IPS-NIHi7 (cell line): ENCODE data around the gene CYP21A2.
A peak's percentile ranks its signal among the peaks of the same experiment; 100 is the strongest.
"Not testable (repeated sequence)": the region's sequence is repeated elsewhere in the genome, so short reads cannot be mapped to it uniquely, and the experiment has no call there.

Experiments
- DNase-seq: peaks from one replicate; pipeline ENCODE4 v3.0.0; 2012; ENCODE audit warnings: mixed read lengths; ENCODE audit errors: extremely low spot score

Gene CYP21A2

DNA sequence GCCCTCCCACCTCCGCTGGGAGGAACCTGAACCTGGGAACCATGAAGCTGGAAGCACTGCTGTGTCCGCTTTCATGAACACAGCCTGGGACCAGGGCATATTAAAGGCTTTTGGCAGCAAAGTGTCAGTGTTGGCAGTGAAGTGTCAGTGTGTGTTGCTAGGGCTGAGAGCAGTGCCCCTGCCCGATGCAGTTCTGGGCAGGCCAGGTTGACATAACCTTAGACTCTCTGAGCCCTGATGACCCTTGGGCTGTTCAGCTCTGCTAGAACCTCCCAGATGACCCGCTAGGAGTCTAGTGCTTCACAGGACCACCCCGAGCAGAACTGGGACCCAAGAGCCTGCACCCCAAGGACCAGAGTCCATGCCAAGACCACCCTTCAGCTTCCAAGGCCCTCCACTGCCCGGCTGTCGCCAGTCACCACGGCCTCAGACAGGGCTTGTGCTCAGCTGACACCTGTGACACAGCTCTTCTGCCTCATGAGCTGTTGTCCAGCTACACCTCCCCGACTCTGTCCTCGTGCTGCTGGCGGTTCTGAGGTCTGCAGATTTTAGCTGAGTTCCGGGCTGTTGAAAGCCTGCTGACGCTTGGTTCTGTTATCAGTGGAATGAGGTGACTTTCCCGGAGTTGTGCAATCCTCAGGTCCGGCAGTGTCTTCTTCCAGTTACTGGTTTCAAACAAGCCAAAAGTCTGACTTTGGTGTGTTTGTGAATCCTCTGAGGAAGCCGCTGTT is 2.8 kb upstream of the CYP21A2 start:
- DNase-seq: not testable (repeated sequence)

DNA sequence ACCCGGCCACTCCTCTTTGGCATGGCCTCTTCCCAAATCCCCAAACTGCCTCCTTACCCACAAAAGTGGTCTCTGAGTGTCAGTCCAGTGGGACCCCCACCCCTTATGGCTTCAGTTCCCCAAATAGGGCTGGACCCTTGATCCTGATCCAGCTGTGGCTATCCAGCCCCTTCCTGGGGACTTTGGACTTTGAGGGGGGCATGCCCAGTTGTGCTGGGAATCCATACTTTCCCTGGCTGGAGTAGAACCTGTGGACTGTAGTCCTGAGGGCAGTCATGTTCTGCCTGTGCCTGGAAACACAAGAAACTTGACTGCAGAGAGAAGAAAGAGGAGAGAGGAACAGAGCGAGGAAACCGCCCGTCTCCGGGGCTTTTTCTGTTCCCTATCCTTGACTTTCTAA is 1.1 kb upstream of the CYP21A2 start:
- not testable (repeated sequence) for DNase-seq

DNA sequence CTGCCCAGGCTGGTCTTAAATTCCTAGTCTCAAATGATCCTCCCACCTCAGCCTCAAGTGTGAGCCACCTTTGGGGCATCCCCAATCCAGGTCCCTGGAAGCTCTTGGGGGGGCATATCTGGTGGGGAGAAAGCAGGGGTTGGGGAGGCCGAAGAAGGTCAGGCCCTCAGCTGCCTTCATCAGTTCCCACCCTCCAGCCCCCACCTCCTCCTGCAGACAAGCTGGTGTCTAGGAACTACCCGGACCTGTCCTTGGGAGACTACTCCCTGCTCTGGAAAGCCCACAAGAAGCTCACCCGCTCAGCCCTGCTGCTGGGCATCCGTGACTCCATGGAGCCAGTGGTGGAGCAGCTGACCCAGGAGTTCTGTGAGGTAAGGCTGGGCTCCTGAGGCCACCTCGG is 663 bp downstream of the CYP21A2 start:
- not testable (repeated sequence) for DNase-seq

DNA sequence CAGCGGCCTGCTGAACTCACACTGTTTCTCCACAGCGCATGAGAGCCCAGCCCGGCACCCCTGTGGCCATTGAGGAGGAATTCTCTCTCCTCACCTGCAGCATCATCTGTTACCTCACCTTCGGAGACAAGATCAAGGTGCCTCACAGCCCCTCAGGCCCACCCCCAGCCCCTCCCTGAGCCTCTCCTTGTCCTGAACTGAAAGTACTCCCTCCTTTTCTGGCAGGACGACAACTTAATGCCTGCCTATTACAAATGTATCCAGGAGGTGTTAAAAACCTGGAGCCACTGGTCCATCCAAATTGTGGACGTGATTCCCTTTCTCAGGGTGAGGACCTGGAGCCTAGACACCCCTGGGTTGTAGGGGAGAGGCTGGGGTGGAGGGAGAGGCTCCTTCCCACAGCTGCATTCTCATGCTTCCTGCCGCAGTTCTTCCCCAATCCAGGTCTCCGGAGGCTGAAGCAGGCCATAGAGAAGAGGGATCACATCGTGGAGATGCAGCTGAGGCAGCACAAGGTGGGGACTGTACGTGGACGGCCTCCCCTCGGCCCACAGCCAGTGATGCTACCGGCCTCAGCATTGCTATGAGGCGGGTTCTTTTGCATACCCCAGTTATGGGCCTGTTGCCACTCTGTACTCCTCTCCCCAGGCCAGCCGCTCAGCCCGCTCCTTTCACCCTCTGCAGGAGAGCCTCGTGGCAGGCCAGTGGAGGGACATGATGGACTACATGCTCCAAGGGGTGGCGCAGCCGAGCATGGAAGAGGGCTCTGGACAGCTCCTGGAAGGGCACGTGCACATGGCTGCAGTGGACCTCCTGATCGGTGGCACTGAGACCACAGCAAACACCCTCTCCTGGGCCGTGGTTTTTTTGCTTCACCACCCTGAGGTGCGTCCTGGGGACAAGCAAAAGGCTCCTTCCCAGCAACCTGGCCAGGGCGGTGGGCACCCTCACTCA is 1.4 kb downstream of the CYP21A2 start:
- DNase-seq: not testable (repeated sequence)

DNA sequence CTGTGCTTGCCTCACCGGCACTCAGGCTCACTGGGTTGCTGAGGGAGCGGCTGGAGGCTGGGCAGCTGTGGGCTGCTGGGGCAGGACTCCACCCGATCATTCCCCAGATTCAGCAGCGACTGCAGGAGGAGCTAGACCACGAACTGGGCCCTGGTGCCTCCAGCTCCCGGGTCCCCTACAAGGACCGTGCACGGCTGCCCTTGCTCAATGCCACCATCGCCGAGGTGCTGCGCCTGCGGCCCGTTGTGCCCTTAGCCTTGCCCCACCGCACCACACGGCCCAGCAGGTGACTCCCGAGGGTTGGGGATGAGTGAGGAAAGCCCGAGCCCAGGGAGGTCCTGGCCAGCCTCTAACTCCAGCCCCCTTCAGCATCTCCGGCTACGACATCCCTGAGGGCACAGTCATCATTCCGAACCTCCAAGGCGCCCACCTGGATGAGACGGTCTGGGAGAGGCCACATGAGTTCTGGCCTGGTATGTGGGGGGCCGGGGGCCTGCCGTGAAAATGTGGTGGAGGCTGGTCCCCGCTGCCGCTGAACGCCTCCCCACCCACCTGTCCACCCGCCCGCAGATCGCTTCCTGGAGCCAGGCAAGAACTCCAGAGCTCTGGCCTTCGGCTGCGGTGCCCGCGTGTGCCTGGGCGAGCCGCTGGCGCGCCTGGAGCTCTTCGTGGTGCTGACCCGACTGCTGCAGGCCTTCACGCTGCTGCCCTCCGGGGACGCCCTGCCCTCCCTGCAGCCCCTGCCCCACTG is 2.3 kb downstream of the CYP21A2 start:
- not testable (repeated sequence) for DNase-seq

DNA sequence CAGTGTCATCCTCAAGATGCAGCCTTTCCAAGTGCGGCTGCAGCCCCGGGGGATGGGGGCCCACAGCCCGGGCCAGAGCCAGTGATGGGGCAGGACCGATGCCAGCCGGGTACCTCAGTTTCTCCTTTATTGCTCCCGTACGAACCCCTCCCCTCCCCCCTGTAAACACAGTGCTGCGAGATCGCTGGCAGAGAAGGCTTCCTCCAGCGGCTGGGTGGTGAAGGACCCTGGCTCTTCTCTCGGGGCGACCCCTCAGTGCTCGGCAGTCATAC is 2.8 kb downstream of the CYP21A2 start:
- DNase-seq: not testable (repeated sequence)

DNA sequence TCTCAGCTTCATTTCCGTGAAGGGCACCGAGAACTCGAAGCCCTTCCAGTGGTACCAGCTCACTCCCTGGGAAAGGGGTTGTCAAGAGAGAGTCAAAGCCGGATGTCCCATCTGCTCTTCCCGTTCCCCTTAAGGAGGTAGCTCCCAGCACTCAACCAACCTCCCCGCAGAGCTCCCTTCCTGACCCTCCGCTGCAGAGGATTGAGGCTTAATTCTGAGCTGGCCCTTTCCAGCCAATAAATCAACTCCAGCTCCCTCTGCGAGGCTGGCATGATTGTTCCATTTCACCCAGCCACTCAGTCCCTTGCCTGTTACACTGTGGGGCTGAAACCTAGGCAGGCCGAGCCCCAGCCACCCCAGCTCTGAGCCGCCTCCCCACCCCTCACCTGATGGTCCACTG is 3.2 kb downstream of the CYP21A2 start:
- DNase-seq: not testable (repeated sequence)

DNA sequence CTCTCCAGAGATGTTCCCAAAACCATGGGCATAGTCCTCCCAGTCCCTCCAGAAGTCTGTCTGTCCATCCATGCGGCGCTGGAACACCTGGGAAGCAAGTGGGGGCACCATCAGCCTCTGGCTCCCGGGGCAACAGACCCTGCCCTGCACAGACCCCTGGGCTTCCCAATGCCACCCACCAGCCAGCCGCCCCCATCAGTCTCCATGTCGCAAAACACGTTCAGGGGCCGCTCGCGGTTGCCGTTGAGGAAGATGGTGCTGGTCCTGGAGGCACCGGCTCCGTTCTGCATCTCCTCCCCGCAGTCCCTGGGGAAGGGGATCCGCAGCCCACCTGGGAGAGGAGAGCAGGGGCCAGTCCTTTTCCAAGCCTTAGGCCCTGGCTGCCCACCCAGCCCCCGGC is 4.1 kb downstream of the CYP21A2 start:
- DNase-seq: not testable (repeated sequence)

DNA sequence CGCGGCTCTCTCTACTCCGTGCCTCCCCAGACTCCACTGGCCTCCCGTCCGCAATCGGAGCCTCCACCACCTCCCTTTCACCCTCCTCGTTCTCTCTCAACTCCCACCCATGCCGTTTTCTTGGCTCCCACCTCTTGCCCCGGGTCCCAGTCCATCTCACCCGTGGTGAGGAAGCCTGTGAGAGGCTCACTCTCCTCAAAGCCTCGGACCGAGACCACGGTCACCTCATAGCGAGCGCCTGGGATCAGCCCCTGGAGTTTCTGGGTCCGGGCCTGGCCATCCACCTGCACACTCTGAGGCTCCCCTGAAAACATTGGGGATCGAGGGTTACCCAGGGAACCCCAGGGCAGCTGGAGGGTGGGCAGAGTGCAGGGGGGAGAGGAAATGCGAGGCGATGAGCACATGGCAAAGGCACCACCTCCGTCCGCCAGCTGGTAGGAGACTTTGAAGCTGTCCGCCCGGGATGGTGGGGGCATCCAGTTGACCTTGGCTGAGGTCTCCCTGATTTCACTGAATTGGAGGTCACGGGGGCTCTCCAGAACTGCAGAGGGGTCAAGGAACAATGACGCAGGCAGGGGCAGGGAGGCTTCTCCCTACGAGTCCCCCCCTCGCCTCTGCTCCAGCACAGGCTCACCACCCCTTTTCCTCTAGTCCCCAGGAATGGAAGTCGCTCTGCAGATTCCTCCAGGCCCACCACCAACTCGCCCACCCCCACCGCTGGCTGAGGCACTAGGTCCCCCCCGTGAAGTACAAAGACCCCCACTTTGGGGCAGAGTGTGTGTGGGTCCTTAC is 5.6 kb downstream of the CYP21A2 start:
- DNase-seq: not testable (repeated sequence)

DNA sequence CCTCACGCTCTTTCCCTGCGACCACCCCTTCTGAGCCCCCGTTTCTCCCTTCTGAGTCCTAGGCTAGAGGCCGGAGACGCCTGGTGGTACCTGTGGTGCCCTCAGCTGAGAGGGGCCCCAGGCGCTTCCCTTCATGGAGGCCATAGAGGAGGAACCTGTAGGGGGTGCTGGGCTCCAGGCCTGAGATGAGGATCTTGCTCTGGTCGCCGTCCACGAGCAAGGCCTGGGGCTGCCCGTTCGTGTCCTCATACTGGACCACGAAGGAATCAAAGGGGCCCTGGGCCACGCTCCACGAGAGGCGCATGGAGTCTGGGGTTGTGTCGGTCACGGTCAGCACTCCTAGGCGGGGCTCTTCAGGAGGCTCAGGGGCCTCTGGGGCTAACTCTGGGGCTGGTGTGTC is 6.7 kb downstream of the CYP21A2 start:
- DNase-seq: not testable (repeated sequence)

DNA sequence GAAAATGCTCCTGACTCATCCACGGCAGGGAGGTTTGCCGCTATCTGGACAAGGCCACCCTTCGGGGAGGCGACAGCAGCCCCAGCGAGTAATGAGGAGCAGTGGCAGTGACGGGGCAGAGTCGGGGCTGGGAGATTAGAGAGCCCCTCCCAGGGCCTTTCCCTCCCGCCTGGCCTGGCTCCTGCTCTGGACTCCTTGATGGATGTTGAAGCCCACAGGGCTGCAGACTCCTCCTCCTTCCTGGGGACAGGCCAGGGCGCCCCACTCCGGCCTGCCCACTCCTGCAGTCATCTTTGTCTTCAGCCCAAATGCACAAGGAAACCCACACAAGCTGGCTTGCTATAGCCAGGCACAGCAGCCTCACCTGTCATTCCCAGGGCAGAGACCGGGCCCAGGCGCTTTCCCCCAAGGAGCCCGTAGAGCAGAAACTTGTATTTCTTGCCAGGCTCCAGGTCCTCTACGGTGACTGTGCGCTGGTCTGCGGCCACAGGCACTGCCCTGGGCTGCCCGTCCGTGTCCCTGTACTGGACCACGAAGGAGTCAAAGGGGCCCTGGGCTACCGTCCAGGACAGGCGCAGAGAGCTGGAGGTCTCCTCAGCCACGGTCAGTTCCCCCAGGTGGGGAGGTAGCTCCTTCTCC is 7.7 kb downstream of the CYP21A2 start:
- no peak for DNase-seq

DNA sequence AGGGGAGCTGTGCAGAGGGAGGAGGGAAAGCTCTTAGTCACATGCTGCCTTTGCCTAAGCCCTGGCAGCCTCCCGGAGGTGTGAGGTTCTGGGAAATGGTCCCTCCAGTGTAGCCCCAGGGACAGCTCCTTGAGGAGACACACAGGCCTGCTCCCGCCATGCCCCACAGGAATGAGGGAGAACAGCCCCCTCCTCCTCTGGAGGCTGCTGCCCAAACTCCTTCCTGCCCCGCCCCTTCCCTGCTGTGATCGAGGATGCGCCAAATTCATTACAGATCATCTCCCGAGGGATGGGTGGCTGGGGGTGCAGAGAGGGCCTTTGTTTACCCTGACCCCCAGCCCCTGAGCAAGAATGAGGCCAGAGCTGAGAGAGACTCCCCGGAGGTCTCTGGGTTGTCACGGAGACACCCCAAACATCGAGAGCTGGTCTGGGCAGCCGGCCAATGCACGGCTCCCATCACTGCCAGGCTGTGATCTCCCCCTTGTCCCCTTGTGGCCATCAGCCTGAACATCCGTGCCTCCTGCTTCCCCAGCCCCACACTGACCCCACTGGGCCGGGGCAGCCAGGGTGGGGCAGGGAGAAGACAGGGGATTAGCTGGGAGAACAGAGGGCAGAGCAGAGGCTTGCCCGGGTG is 8.4 kb downstream of the CYP21A2 start:
- no peak for DNase-seq

DNA sequence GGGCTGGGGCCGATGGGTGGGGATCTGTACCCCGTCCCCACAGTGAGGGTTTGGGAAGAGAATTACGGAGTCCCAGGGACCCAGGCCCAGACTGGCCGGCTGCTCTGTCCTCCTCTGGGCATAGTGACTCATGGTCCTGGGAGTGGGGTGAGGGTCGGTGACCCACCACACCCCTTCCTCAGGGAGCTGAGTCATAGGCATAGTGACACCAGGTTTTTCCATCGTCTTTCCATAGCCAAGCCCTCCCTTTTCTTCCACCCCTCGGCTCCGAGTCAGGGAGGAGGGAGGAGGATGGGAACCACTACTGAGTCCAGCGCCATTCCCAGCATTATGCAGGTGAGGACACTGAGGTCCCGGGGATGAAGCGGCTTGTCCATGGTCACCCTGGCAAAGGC is 8.9 kb downstream of the CYP21A2 start:
- DNase-seq: peak; percentile 38

DNA sequence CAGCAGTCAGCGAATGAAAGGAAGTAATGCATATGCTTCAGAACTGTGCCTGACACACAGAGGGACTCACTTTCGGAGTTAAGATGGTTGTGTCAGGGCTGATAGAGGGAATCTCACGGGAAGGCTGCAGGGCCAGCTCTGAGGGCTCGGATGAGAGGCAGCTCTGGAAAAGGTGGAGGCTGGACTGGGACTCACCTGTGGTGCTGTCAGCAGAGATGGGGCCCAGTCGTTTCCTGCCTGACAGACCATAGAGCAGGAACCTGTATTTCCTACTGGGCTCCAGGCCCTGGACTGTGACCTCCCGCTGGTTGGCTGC is 9.3 kb downstream of the CYP21A2 start:
- no peak for DNase-seq

DNA sequence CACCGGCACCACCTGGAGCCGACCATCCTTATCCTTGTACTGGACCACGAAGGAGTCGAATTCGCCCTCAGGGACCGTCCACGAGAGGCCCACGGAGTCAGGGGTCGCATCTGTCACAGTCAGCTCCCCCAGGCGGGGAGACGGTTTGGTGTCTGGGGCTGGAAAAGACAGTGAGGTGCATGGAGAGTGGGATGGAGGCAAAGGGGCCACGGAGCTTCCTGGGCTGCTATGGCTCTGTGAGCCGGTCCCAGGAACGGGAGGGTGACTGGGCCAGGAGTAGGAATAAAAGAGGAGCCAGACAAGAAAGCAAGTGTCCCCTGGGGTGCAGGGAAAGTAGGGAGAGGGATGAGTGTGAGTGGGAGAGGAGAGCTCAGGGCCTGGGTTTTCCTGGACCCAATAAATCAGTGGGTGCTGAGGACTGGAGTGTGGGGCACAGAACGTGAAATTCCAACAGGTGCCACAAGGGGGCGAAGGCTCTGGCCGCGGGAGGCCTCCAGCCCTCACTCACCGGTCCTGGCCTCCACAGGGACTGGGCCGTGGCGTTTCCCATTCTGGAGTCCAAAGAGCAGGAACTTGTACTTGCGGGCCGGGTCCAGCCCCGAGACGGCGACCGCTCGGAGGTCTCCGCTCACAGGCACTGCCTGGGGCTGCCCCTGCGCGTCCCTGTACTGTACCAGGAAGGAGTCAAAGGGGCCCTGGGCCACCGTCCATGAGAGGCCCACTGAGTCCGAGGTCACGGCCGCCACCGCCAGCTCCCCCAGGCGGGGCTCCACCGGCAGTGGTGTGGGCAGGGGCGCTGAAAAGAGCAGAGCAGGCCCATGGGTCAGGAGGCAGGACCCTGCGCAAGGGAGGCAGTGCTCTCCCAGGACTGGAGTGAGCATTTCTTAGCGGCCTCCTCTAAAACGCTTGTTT is 9.9 kb downstream of the CYP21A2 start:
- DNase-seq: peak; percentile 86

DNA sequence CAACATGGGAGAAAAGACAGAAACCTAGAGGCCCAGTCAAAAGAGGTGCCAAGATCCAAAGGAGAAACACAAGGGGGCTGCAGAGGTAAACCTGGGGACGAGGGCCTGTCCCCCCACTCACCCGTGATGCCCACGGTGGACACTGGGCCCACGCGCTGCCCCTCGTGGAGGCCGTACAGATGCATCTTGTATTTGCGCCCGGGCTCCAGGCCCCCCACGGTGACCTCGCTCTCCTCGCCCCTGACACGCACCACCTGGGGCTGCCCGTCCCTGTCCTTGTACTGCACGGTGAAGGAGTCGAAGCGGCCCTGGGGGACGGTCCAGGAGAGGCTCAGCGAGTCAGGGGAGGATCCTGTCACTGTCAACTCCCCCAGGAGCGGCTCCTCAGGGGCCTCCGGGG is 10.9 kb downstream of the CYP21A2 start:
- not testable (repeated sequence) for DNase-seq

DNA sequence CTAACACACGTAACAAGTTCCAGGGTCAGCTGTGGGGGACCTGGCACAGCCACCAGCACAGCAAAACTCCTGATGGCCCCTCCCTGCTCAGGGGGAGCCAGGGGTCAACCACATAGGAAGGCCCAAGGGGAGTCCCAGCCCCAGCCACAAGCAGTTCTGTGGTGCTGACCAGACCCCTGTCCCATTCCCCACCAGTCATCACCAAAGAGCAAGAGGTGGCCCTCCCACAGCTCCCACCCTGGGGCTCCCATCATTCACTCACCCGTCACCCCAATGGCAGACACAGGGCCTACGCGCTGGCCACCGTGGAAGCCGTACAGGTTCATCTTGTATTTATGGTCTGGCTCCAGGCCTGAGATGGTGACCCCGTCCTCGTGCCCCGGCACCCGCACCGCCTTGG is 11.5 kb downstream of the CYP21A2 start:
- not testable (repeated sequence) for DNase-seq

DNA sequence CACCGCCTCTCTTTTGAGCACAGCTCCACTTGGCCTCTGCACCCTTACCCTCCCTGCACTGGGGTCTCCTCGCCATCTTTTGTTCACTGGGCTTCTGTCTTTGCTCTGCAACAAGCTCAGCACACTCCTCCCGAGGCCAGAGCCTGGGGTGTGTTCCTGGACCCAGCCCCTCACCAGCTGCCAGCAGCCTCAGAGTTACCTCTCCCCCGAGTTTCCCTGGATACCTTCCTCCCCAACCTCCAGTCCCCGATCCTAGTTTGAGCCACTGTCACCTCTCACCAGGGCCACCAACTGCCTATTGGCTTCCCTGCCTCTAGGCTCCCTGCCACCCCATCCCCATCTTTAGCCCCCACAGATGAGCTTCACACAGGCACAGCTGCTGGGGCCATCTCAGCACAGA is 12.3 kb downstream of the CYP21A2 start:
- no peak for DNase-seq

DNA sequence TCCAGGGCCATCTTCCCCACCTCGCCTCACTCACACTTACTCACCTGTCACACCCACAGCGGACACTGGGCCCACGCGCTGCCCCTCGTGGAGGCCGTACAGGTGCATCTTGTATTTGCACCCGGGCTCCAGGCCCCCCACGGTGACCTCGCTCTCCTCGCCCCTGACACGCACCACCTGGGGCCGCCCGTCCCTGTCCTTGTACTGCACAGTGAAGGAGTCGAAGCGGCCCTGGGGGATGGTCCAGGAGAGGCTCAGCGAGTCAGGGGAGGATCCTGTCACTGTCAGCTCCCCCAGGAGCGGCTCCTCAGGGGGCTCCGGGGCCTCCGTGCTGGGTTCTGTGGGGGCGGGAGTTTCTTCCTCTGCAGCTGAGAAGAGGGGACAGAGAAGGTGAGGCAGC is 14.4 kb downstream of the CYP21A2 start:
- DNase-seq: not testable (repeated sequence)

DNA sequence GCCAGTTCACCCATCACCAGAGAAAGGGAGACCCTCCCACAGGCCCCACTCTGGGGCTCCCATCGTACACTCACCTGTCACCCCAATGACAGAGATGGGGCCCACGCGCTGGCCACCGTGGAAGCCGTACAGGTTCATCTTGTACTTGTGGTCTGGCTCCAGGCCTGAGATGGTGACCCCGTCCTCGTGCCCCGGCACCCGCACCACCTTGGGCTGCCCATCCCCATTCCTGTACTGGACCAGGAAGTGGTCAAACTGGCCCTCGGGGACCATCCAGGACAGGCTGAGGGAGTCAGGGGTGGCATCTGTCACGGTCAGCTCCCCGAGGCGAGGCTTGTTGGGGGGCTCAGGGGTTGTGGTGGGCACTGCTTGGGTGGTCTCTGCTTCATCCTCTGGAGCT is 15.1 kb downstream of the CYP21A2 start:
- DNase-seq: not testable (repeated sequence)
